H1 (cell line): ENCODE results near the gene CC2D2A. TPM values are rescaled to one million over a fixed set of nuclear protein-coding genes. Genes with fewer than 3 reads are reported as not detected.

Experiments
- CTCF ChIA-PET: fragments of 300-600 bp; sonication (Branson Sonifier 250); formaldehyde crosslinking; loops from one replicate; lab custom pipeline; 2021; ENCODE audit not compliant: partially characterized antibody; lab: Charles Lee
- POLR2A ChIA-PET: fragments of 300-600 bp; sonication (Branson Sonifier 250); formaldehyde crosslinking; loops from one replicate; lab custom pipeline; 2021; ENCODE audit warnings: inconsistent platforms; ENCODE audit not compliant: partially characterized antibody; lab: Charles Lee
- DNase-seq, 2 experiments: peaks; one replicate each; pipeline versions ENCODE4 v3.0.0 to v3.0.0-alpha.2; 2010 to 2022; ENCODE audit warnings: low spot score in 2 of 2, low read depth in 1 of 2, mixed read lengths in 1 of 2
- FAIRE-seq: peaks from 2 replicates; lab custom pipeline; 2011; peaks lifted over from hg19 to GRCh38; lab: Jason Lieb, UNC
- H2AFZ ChIP-seq: 2 replicates; pipeline ENCODE4 v1.8.1; 2012; ENCODE audit warnings: low read length, inconsistent platforms
- H2AK5ac ChIP-seq: 2 replicates; pipeline ENCODE4 v1.6.1; 2013; ENCODE audit warnings: low read depth, low read length
- H2BK120ac ChIP-seq: replicated peaks from 2 replicates; pipeline ENCODE3; 2013; ENCODE audit warnings: low read depth, low read length, inconsistent platforms
- H2BK12ac ChIP-seq: 2 replicates; pipeline ENCODE4 v1.6.1; 2013; ENCODE audit warnings: low read depth, low read length
- H2BK15ac ChIP-seq: 2 replicates; pipeline ENCODE4 v1.6.1; 2013; ENCODE audit warnings: low read length
- H2BK20ac ChIP-seq: 2 replicates; pipeline ENCODE4 v1.6.1; 2013; ENCODE audit warnings: low read length
- H2BK5ac ChIP-seq: 2 replicates; pipeline ENCODE4 v1.6.1; 2013; ENCODE audit warnings: low read depth, low read length
- H3K14ac ChIP-seq: 2 replicates; pipeline ENCODE4 v1.6.1; 2013; ENCODE audit warnings: inconsistent platforms; ENCODE audit not compliant: insufficient read length
- H3K18ac ChIP-seq: 2 replicates; pipeline ENCODE4 v1.6.1; 2013; ENCODE audit warnings: low read length; ENCODE audit errors: extremely low read depth
- H3K23ac ChIP-seq: 2 replicates; pipeline ENCODE4 v1.6.1; 2013; ENCODE audit warnings: inconsistent platforms; ENCODE audit not compliant: insufficient read length
- H3K23me2 ChIP-seq: 2 replicates; pipeline ENCODE4 v1.6.1; 2013; ENCODE audit warnings: low read depth, low read length
- H3K27ac ChIP-seq: 2 replicates; pipeline ENCODE4 v1.6.1; 2011; ENCODE audit warnings: low read depth, low read length, inconsistent platforms
- H3K27me3 ChIP-seq, 4 experiments: replicated peaks in 1 of 4; 1 replicate in 1 of 4; 2 replicates in 3 of 4; pipeline versions ENCODE4 v1.6.1 to v1.8.1; 2011 to 2013; ENCODE audit warnings: low read length in 3 of 4, mild to moderate bottlenecking in 3 of 4, inconsistent platforms in 2 of 4, mixed read lengths in 2 of 4, moderate library complexity in 1 of 4; ENCODE audit not compliant: control insufficient read depth in 3 of 4, insufficient read depth in 3 of 4; ENCODE audit errors: extremely low read depth in 1 of 4
- H3K36me3 ChIP-seq, 4 experiments: 2 replicates each; pipeline versions ENCODE4 v1.6.1 to v1.8.1; 2011 to 2013; ENCODE audit warnings: mild to moderate bottlenecking in 4 of 4, low read length in 3 of 4, moderate library complexity in 2 of 4, control low read depth in 1 of 4, inconsistent platforms in 1 of 4; ENCODE audit not compliant: insufficient read depth in 4 of 4, control insufficient read depth in 2 of 4
- H3K4ac ChIP-seq: replicated peaks from 2 replicates; pipeline ENCODE3; 2013; ENCODE audit warnings: low read length, low read depth, mixed read lengths, inconsistent platforms; ENCODE audit not compliant: insufficient read length
- H3K4me1 ChIP-seq, 4 experiments: replicated peaks in 1 of 4; 1 replicate in 1 of 4; 2 replicates in 3 of 4; pipeline versions ENCODE4 v1.6.1 to v1.8.1; 2011 to 2013; ENCODE audit warnings: low read length in 3 of 4, inconsistent platforms in 2 of 4, mixed read lengths in 1 of 4; ENCODE audit not compliant: insufficient read depth in 4 of 4, control insufficient read depth in 3 of 4
- H3K4me2 ChIP-seq, 2 experiments: 2 replicates each; pipeline versions ENCODE4 v1.6.1 to v1.8.1; 2011 to 2013; ENCODE audit warnings: low read depth in 2 of 2, low read length in 2 of 2, control low read depth in 1 of 2, inconsistent platforms in 1 of 2, mild to moderate bottlenecking in 1 of 2; ENCODE audit not compliant: insufficient read depth in 1 of 2
- H3K4me3 ChIP-seq, 4 experiments: fragments of 200-600, 300-600 bp in 1 of 4; sonication (generic), shearing (Covaris generic), sonication (Bioruptor Twin) in 1 of 4; 2 replicates each; pipeline versions ENCODE4 v1.5.1 to v1.8.1; 2011 to 2016; ENCODE audit warnings: low read length in 4 of 4, low read depth in 3 of 4, control low read depth in 2 of 4, inconsistent platforms in 2 of 4, mild to moderate bottlenecking in 2 of 4, mixed read lengths in 1 of 4, moderate library complexity in 1 of 4; ENCODE audit not compliant: insufficient read depth in 2 of 4; ENCODE audit errors: extremely low read depth in 1 of 4
- H3K56ac ChIP-seq: replicated peaks from 2 replicates; pipeline ENCODE3; 2013; ENCODE audit warnings: low read depth, mild to moderate bottlenecking, mixed read lengths, low read length, inconsistent platforms; ENCODE audit not compliant: insufficient read length
- H3K79me1 ChIP-seq: 2 replicates; pipeline ENCODE4 v1.6.1; 2013; ENCODE audit warnings: low read depth, low read length, control low read depth
- H3K79me2 ChIP-seq, 2 experiments: 2 replicates each; pipeline versions ENCODE4 v1.6.1 to v1.8.1; 2012 to 2013; ENCODE audit warnings: low read length in 2 of 2, mild to moderate bottlenecking in 2 of 2, inconsistent platforms in 1 of 2; ENCODE audit not compliant: insufficient read depth in 2 of 2, control insufficient read depth in 1 of 2
- H3K9ac ChIP-seq, 4 experiments: replicated peaks in 1 of 4; 1 replicate in 1 of 4; 2 replicates in 3 of 4; pipeline versions ENCODE4 v1.6.1 to v1.8.1; 2011 to 2013; ENCODE audit warnings: low read depth in 3 of 4, low read length in 3 of 4, control low read depth in 2 of 4, mild to moderate bottlenecking in 2 of 4, moderate library complexity in 2 of 4, inconsistent platforms in 1 of 4; ENCODE audit errors: extremely low read depth in 1 of 4
- H3K9me3 ChIP-seq, 2 experiments: 2 replicates each; pipeline versions ENCODE4 v1.6.1 to v1.8.1; 2012 to 2013; ENCODE audit warnings: mild to moderate bottlenecking in 2 of 2, moderate library complexity in 2 of 2, control low read depth in 1 of 2, inconsistent platforms in 1 of 2, low read depth in 1 of 2, low read length in 1 of 2, mixed read lengths in 1 of 2; ENCODE audit not compliant: insufficient read depth in 2 of 2
- H4K20me1 ChIP-seq, 2 experiments: replicated peaks in 1 of 2; 2 replicates each; pipeline versions ENCODE3 to v1.8.1; 2011 to 2013; ENCODE audit warnings: inconsistent platforms in 2 of 2, low read length in 2 of 2, mild to moderate bottlenecking in 1 of 2; ENCODE audit not compliant: insufficient read depth in 2 of 2, control insufficient read depth in 1 of 2
- H4K5ac ChIP-seq: 2 replicates; pipeline ENCODE4 v1.6.1; 2013; ENCODE audit warnings: low read length, low read depth, mixed read lengths, inconsistent platforms; ENCODE audit not compliant: insufficient read length
- H4K8ac ChIP-seq: 2 replicates; pipeline ENCODE4 v1.8.0; 2013; ENCODE audit warnings: mild to moderate bottlenecking, moderate library complexity, low read length, inconsistent platforms; ENCODE audit not compliant: insufficient read depth; ENCODE audit errors: extremely low read depth
- H4K91ac ChIP-seq: replicated peaks from 2 replicates; pipeline ENCODE3; 2013; ENCODE audit warnings: low read length, mixed read lengths, inconsistent platforms; ENCODE audit not compliant: insufficient read length
- RAD21 ChIP-seq, 2 experiments: IDR thresholded peaks in 1 of 2; conservative IDR thresholded peaks in 1 of 2; 2 replicates each; pipeline ENCODE4 v1.6.1; 2011; ENCODE audit warnings: low read depth in 2 of 2, low read length in 2 of 2, improper control_type of control experiment in 1 of 2, inconsistent platforms in 1 of 2, mild to moderate bottlenecking in 1 of 2, moderate library complexity in 1 of 2
- RBBP5 ChIP-seq: IDR thresholded peaks from 2 replicates; pipeline ENCODE4 v1.7.1; 2012; ENCODE audit warnings: low read depth, mild to moderate bottlenecking, inconsistent platforms, low read length, moderate library complexity, borderline replicate concordance
- SP2 ChIP-seq: IDR thresholded peaks from 2 replicates; pipeline ENCODE4 v1.6.1; 2012; ENCODE audit warnings: mild to moderate bottlenecking, low read length, inconsistent platforms
- WGBS, 2 experiments: shearing (Covaris generic) in 1 of 2; methylation state at CpG; one replicate each; pipeline versions ENCODE4 v1.1.6 to v1.1.7; 2013 to 2015; ENCODE audit warnings: low lambda C conversion rate in 2 of 2, mixed read lengths in 2 of 2, inconsistent platforms in 1 of 2, low coverage in 1 of 2, missing lambda C conversion rate in 1 of 2; ENCODE audit not compliant: insufficient replicate concordance in 2 of 2, insufficient coverage in 1 of 2, insufficient read length in 1 of 2; ENCODE audit errors: extremely low coverage in 1 of 2, missing lambda C conversion rate in 1 of 2; 5-methylcytosine and 5-hydroxymethylcytosine counted together
- polyA plus RNA-seq, 7 experiments: library from polyadenylated mRNA; depleted of rRNA in 3 of 7; stranded (reverse) in 5 of 7; unstranded in 2 of 7; fragments of >200 nt in 5 of 7; fragments of 200-250 nt in 2 of 7; gene quantifications; 1 replicate in 5 of 7; 2 replicates in 1 of 7; 4 replicates in 1 of 7; pipeline versions ENCODE4 v1.2.1 to v1.2.3, GENCODE V29; 2011 to 2013; ENCODE audit warnings: missing spikeins in 2 of 7, mixed read lengths in 2 of 7
- total RNA-seq: library from RNA; stranded (reverse); fragmentation: NEBNext Ultra II Directional; extraction: Animal tissue kit (Norgen Biotek cat#: 25700); gene quantifications from 2 replicates; pipeline ENCODE4 v1.2.1, GENCODE V29; 2021
- TF ChIP-seq, protein P1 (sequence below), 3 experiments: IDR thresholded peaks; 1 replicate in 2 of 3; 2 replicates in 1 of 3; pipeline versions ENCODE4 v1.5.1 to v1.6.1; 2011; ENCODE audit warnings: low read length in 3 of 3, mild to moderate bottlenecking in 3 of 3, inconsistent platforms in 2 of 3, low read depth in 1 of 3, moderate library complexity in 1 of 3; ENCODE audit not compliant: insufficient read depth in 1 of 3; ENCODE audit errors: control extremely low read depth in 1 of 3

The CC2D2A gene
- total and polyA plus RNA-seq, 2 of the 8 experiments (the other 6 are each of a cell fraction or from before 2014, with no cell fraction given): 11.0 to 12.2 TPM

GRCh38 chr4:15457406-15458201, 12.1 kb upstream of the CC2D2A start:
- no peaks in the 10 kb centered on the region for H3K36me3 ChIP-seq
- no peak overlapping the region for H4K8ac ChIP-seq
- no peak overlapping the region for H3K18ac ChIP-seq
- H3K9me3 ChIP-seq: no peaks in the 10 kb centered on the region
- H3K14ac ChIP-seq: no peak overlapping the region
- H2BK20ac ChIP-seq: no peak overlapping the region
- WGBS, 2 experiments: 49% methylated on average over 7 of the region's 7 CpGs; no CpG with 5 or more reads in 1 of the 2 experiments
- no peaks in the 10 kb centered on the region for H3K79me2 ChIP-seq
- TF ChIP-seq SP2 (no peak), RAD21 (IDR thresholded peaks at IDR 0.05 in 1 of 2, conservative IDR thresholded peaks at IDR 0.05 in 1 of 2; ENCODE audit: low read depth in 2 of 2, low read length in 2 of 2) (peak; percentile 77), RBBP5 (no peak)
- TF ChIP-seq, protein P1, sequence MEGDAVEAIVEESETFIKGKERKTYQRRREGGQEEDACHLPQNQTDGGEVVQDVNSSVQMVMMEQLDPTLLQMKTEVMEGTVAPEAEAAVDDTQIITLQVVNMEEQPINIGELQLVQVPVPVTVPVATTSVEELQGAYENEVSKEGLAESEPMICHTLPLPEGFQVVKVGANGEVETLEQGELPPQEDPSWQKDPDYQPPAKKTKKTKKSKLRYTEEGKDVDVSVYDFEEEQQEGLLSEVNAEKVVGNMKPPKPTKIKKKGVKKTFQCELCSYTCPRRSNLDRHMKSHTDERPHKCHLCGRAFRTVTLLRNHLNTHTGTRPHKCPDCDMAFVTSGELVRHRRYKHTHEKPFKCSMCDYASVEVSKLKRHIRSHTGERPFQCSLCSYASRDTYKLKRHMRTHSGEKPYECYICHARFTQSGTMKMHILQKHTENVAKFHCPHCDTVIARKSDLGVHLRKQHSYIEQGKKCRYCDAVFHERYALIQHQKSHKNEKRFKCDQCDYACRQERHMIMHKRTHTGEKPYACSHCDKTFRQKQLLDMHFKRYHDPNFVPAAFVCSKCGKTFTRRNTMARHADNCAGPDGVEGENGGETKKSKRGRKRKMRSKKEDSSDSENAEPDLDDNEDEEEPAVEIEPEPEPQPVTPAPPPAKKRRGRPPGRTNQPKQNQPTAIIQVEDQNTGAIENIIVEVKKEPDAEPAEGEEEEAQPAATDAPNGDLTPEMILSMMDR (IDR thresholded peaks at IDR 0.05; ENCODE audit: control extremely low read depth in 1 of 3, insufficient read depth in 1 of 3, low read depth in 1 of 3, low read length in 3 of 3): peak in 2 of 3 experiments; percentile 34 to 54; a peak in 2 of 4 replicates
- no peak overlapping the region for H3K27ac ChIP-seq
- H3K4me1 ChIP-seq: no peaks in the 10 kb centered on the region
- H3K27me3 ChIP-seq: no peaks in the 10 kb centered on the region
- no peak overlapping the region for H2AK5ac ChIP-seq
- H3K23me2 ChIP-seq: no peaks in the 10 kb centered on the region
- no peak overlapping the region for H3K9ac ChIP-seq
- ChIA-PET POLR2A (no interaction called here), CTCF (interaction anchor here (0.6 to 6.6 kb wide), 47 partner anchors 10 to 1747 kb away, joined by 3 to 72 read pairs (median 5); partner anchors contain the start of genes C1QTNF7 and CC2D2A)
- H2BK5ac ChIP-seq: no peak overlapping the region
- H3K79me1 ChIP-seq: no peaks in the 10 kb centered on the region
- no peak overlapping the region for H3K4me3 ChIP-seq
- H2BK120ac ChIP-seq: no peak overlapping the region
- no peak for DNase-seq
- no peak overlapping the region for H2BK15ac ChIP-seq
- H3K4ac ChIP-seq: no peak overlapping the region
- H4K5ac ChIP-seq: no peak overlapping the region
- H3K23ac ChIP-seq: no peak overlapping the region
- no peak overlapping the region for H2BK12ac ChIP-seq
- no peak overlapping the region for H3K4me2 ChIP-seq
- H4K20me1 ChIP-seq: no peaks in the 10 kb centered on the region
- FAIRE-seq: peak; percentile 55
- no peak overlapping the region for H4K91ac ChIP-seq
- 0 out of 2 replicates have a peak overlapping the region, but pooled peaks have one; percentile 82 for H2AFZ ChIP-seq
- no peak overlapping the region for H3K56ac ChIP-seq
